Upper lobe of left lung (tissue), 6 donors: Measurements from ENCODE around the gene LEP. TPM values are rescaled to one million over a fixed set of nuclear protein-coding genes. Genes with fewer than 3 reads are reported as not detected.

Source experiments
- ATAC-seq, 2 donors: fragments of 200-7000 bp; cut with Tn5 transposase; one replicate each; pipeline ENCODE4 v1.9.1; 2022; ENCODE audit warnings: mild to moderate bottlenecking in 2 of 2, moderate library complexity in 2 of 2; ENCODE audit not compliant: low FRiP score in 2 of 2
- DNase-seq, 2 donors: peaks; one replicate each; pipeline ENCODE4 v3.0.0-alpha.2; 2019 to 2020
- H3K27ac ChIP-seq, 4 donors: fragments of 200-600 bp; sonication (generic); one replicate each; pipeline ENCODE4 v1.5.1; 2016 to 2019
- H3K27me3 ChIP-seq, 4 donors: fragments of 200-600 bp; sonication (generic); one replicate each; pipeline ENCODE4 v1.5.1; 2017 to 2019
- H3K36me3 ChIP-seq, 4 donors: fragments of 200-600 bp; sonication (generic); one replicate each; pipeline ENCODE4 v1.5.1; 2016 to 2019
- H3K4me1 ChIP-seq, 4 donors: fragments of 200-600 bp; sonication (generic); one replicate each; pipeline ENCODE4 v1.5.1; 2018 to 2019
- H3K4me3 ChIP-seq, 4 donors: fragments of 200-600 bp; sonication (generic); one replicate each; pipeline ENCODE4 v1.5.1; 2017 to 2019; ENCODE audit warnings: mild to moderate bottlenecking in 2 of 4, moderate library complexity in 1 of 4
- H3K9me3 ChIP-seq, 4 donors: fragments of 200-600 bp; sonication (generic); one replicate each; pipeline ENCODE4 v1.5.1; 2018 to 2019
- EP300 ChIP-seq, 4 donors: sonication (generic); formaldehyde crosslinking; IDR thresholded peaks; one replicate each; pipeline ENCODE4 v1.5.1; 2017; ENCODE audit warnings: antibody characterized with exemption in 4 of 4, control low read depth in 2 of 4
- POLR2A ChIP-seq, 4 donors: fragments of 450-650 bp; IDR thresholded peaks; one replicate each; pipeline ENCODE4 v1.5.1; 2016 to 2017; ENCODE audit warnings: antibody characterized with exemption in 4 of 4, mild to moderate bottlenecking in 2 of 4
- POLR2AphosphoS5 ChIP-seq, 2 donors: sonication (generic); formaldehyde crosslinking; IDR thresholded peaks; one replicate each; pipeline ENCODE4 v1.5.1; 2017; ENCODE audit warnings: antibody characterized with exemption in 2 of 2
- WGBS, 2 donors: methylation state at CpG; one replicate each; pipeline ENCODE4 v1.1.5; 2017 to 2018; 5-methylcytosine and 5-hydroxymethylcytosine counted together
- total RNA-seq, 6 donors: library from RNA; depleted of rRNA in 4 of 6; stranded (reverse); fragments of >200 nt in 4 of 6; gene quantifications; one replicate each; pipeline versions ENCODE4 v1.1.0 to v1.2.1, GENCODE V29; 2016 to 2021
- TF ChIP-seq, protein P1 (sequence below), 6 experiments: fragments of 450-650 bp in 4 of 6; fragments of 200-600 bp in 2 of 6; sonication (generic) in 2 of 6; IDR thresholded peaks; one replicate each; pipeline ENCODE4 v1.5.1; 2016 to 2019; ENCODE audit warnings: antibody characterized with exemption in 6 of 6
- donor health status: DM: no; HTN: no; CAD: no; lungs with moderate emphysema.
- donor health status: DM: no; HTN: yes; CAD: no; lungs with severe emphysema.

LEP gene
- total RNA-seq, 6 donors from 2014 or later = not detected

DNA sequence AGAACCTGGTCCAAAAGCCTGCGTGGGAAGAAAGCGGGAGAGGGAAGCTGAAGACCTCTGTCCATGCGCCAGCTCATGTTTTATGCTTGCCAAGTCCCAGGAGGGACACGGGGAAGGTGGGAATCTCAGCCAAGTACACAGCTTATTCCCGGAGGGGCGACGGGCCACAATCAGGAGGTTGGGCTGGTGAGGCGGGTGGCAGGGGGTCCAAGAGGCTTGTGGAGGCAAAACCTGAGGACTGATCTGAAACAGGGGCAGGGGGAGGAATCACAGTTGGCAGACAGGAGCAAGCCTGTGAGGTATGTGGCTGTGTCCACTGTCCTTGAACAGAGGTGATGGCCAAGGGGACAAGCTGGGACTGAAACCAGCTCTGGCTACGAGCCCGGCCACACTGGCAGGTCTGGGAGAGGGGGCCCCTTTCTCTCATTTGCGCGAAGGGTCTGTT is 38.0 kb upstream of the LEP start:
- H3K36me3 ChIP-seq = no peaks in the 10 kb centered on the region
- DNase-seq (no peak), ATAC-seq (no peak)
- H3K4me1 ChIP-seq = peaks cover 4 to 10% (median 8%) of the 10 kb centered on the region in 4 donors
- WGBS, 2 donors = 62 to 73% methylated on average over 11 to 12 of the region's 12 CpGs
- peaks cover 0 to 20% (median 12%) of the 10 kb centered on the region in 4 donors for H3K27me3 ChIP-seq
- H3K9me3 ChIP-seq = no peaks in the 10 kb centered on the region
- no peak overlapping the region for H3K27ac ChIP-seq
- TF ChIP-seq EP300 (IDR thresholded peaks at IDR 0.05) (no peak), POLR2AphosphoS5 (IDR thresholded peaks at IDR 0.05) (no peak), POLR2A (IDR thresholded peaks at IDR 0.05) (no peak)
- TF ChIP-seq, protein P1, sequence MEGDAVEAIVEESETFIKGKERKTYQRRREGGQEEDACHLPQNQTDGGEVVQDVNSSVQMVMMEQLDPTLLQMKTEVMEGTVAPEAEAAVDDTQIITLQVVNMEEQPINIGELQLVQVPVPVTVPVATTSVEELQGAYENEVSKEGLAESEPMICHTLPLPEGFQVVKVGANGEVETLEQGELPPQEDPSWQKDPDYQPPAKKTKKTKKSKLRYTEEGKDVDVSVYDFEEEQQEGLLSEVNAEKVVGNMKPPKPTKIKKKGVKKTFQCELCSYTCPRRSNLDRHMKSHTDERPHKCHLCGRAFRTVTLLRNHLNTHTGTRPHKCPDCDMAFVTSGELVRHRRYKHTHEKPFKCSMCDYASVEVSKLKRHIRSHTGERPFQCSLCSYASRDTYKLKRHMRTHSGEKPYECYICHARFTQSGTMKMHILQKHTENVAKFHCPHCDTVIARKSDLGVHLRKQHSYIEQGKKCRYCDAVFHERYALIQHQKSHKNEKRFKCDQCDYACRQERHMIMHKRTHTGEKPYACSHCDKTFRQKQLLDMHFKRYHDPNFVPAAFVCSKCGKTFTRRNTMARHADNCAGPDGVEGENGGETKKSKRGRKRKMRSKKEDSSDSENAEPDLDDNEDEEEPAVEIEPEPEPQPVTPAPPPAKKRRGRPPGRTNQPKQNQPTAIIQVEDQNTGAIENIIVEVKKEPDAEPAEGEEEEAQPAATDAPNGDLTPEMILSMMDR (IDR thresholded peaks at IDR 0.05) = no peak
- H3K4me3 ChIP-seq = no peak overlapping the region

DNA sequence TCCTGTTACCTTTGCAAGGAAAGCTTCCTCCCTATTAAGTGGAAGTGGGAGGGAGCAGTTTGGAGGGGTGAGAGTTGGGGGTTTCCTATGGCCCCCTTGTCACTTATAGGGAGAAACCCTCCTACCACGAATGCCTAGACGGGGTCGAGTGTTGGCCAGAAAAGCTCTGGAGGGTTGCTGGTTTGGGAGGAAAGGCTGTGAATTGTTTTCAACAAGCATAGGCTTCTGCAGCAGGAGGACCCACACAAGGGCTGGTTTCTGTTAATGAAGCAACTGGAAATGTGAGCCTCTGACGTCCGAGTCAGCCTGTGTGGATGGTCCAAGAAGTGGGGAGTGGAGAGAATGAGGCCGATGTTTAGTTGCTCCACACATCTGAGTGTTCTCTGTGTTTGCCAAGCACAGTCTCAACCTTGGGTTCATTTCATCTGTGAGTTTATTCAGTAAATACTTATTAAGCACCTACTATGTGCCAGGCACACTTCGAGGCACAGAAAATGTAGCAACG is 37.3 kb upstream of the LEP start:
- DNase-seq = no peak
- ATAC-seq = no peak
- TF ChIP-seq POLR2A (IDR thresholded peaks at IDR 0.05) (no peak), EP300 (IDR thresholded peaks at IDR 0.05) (no peak), POLR2AphosphoS5 (IDR thresholded peaks at IDR 0.05) (no peak)
- TF ChIP-seq, protein P1 (IDR thresholded peaks at IDR 0.05) = no peak
- Histone ChIP-seq H3K4me3 (no peak overlapping the region), H3K9me3 (no peaks in the 10 kb centered on the region), H3K4me1 (peaks cover 4 to 10% (median 7%) of the 10 kb centered on the region in 4 donors), H3K36me3 (no peaks in the 10 kb centered on the region), H3K27me3 (peaks cover 0 to 20% (median 12%) of the 10 kb centered on the region in 4 donors), H3K27ac (no peak overlapping the region)
- WGBS, 2 donors = 60 to 76% methylated on average over 8 of the region's 8 CpGs

- peaks cover 0 to 20% (median 12%) of the 10 kb centered on the region in 4 donors for H3K27me3 ChIP-seq
- no peak for DNase-seq
- peaks cover 4 to 10% (median 7%) of the 10 kb centered on the region in 4 donors for H3K4me1 ChIP-seq
Observed at GRCh38 chr7:128204455-128204854, 36.6 kb upstream of the LEP start.

GRCh38 chr7:128205068-128205467 is 36.0 kb upstream of the LEP start:
- H3K27me3 ChIP-seq = peaks cover 0 to 20% (median 12%) of the 10 kb centered on the region in 4 donors
- H3K9me3 ChIP-seq = no peaks in the 10 kb centered on the region
- no peak overlapping the region for H3K4me3 ChIP-seq
- 89 to 94% methylated on average over 4 of the region's 4 CpGs for WGBS, 2 donors
- DNase-seq (no peak), ATAC-seq (no peak)
- no peaks in the 10 kb centered on the region for H3K36me3 ChIP-seq
- H3K4me1 ChIP-seq = peaks cover 4 to 12% (median 8%) of the 10 kb centered on the region in 4 donors
- TF ChIP-seq POLR2AphosphoS5 (IDR thresholded peaks at IDR 0.05) = no peak
- TF ChIP-seq POLR2A (IDR thresholded peaks at IDR 0.05) = no peak
- TF ChIP-seq, protein P1 (IDR thresholded peaks at IDR 0.05) = no peak
- no peak for TF ChIP-seq EP300 (IDR thresholded peaks at IDR 0.05)
- H3K27ac ChIP-seq = no peak overlapping the region

More at GRCh38 chr7:128204455-128204854, 36.6 kb upstream of the LEP start:
- ATAC-seq = no peak
- Histone ChIP-seq H3K36me3 (no peaks in the 10 kb centered on the region), H3K27ac (no peak overlapping the region), H3K9me3 (no peaks in the 10 kb centered on the region), H3K4me3 (no peak overlapping the region)
- WGBS, 2 donors = 70 to 83% methylated on average over 5 of the region's 5 CpGs
- TF ChIP-seq POLR2AphosphoS5 (IDR thresholded peaks at IDR 0.05) (no peak), EP300 (IDR thresholded peaks at IDR 0.05) (no peak), POLR2A (IDR thresholded peaks at IDR 0.05) (no peak)
- TF ChIP-seq, protein P1 (IDR thresholded peaks at IDR 0.05) = no peak
